GM18951 (cell line): ENCODE data around the gene STUB1.
A peak's percentile ranks its signal among the peaks of the same experiment; 100 is the strongest.

Experiments
- POLR2A ChIP-seq: IDR thresholded peaks from 4 replicates; pipeline ENCODE4 v1.6.1; 2011; ENCODE audit warnings: mild to moderate bottlenecking; ENCODE audit not compliant: insufficient read length, insufficient read depth; ENCODE audit errors: extremely low read depth
- in situ Hi-C: fragments of 300-500 bp; cut with MboI; formaldehyde crosslinking; loops from one replicate; pipeline ENCODE4 v1.12.0; 2022; ENCODE audit warnings: low sequenced_read_pairs, mixed read lengths, inconsistent platforms; ENCODE audit not compliant: unreplicated experiment

Gene STUB1

GRCh38 chr16:717450-718245 lies 37.4 kb downstream of the STUB1 start:
- TF ChIP-seq POLR2A, result peak; percentile 16
- in situ Hi-C loops, result loop anchor here (10.0 kb wide), 1 partner anchor 67 kb away; the partner anchor contains the start of genes CHTF18 and RPUSD1

GRCh38 chr16:718389-718788 lies 38.2 kb downstream of the STUB1 start:
- in situ Hi-C loops, result loop anchor here (10.0 kb wide), 1 partner anchor 66 kb away; the partner anchor contains the start of genes CHTF18 and RPUSD1
- no peak for TF ChIP-seq POLR2A

GRCh38 chr16:718922-719321 lies 38.7 kb downstream of the STUB1 start:
- in situ Hi-C loops, result loop anchor here (10.0 kb wide), 1 partner anchor 66 kb away; the partner anchor contains the start of genes CHTF18 and RPUSD1

GRCh38 chr16:719815-720446 lies 39.7 kb downstream of the STUB1 start:
- in situ Hi-C loops, result loop anchor here (10.0 kb wide), 1 partner anchor 65 kb away; the partner anchor contains the start of genes CHTF18 and RPUSD1

More at GRCh38 chr16:718922-719321, 38.7 kb downstream of the STUB1 start:
- no peak for TF ChIP-seq POLR2A

GRCh38 chr16:720447-720989 lies 40.3 kb downstream of the STUB1 start:
- TF ChIP-seq POLR2A, result no peak
- in situ Hi-C loops, result no loop called here

More at GRCh38 chr16:719815-720446, 39.7 kb downstream of the STUB1 start:
- no peak for TF ChIP-seq POLR2A

GRCh38 chr16:720990-721764 lies 41.0 kb downstream of the STUB1 start, which contains the start of gene ANTKMT:
Gene ANTKMT (plus strand): TSS chr16:721146. CDS start chr16:721275, 129 bp downstream.
- peak; percentile 99 for TF ChIP-seq POLR2A
- in situ Hi-C loops, result no loop called here

GRCh38 chr16:721765-722540 lies 41.7 kb downstream of the STUB1 start:
- in situ Hi-C loops, result no loop called here
- TF ChIP-seq POLR2A, result no peak

- no peak for TF ChIP-seq POLR2A
- in situ Hi-C loops, result no loop called here
Observed at GRCh38 chr16:722835-723633, 42.8 kb downstream of the STUB1 start.

GRCh38 chr16:723695-724094 lies 43.5 kb downstream of the STUB1 start:
- TF ChIP-seq POLR2A, result no peak
- in situ Hi-C loops, result no loop called here

GRCh38 chr16:724188-725040 lies 44.2 kb downstream of the STUB1 start:
- no peak for TF ChIP-seq POLR2A
- in situ Hi-C loops, result no loop called here

- TF ChIP-seq POLR2A, result no peak
- in situ Hi-C loops, result no loop called here
Observed at GRCh38 chr16:725041-725376, 44.8 kb downstream of the STUB1 start.
